ENCODE data around the gene CETN3.
"Not testable (repeated sequence)": the region's sequence is repeated elsewhere in the genome, so short reads cannot be mapped to it uniquely, and the experiment has no call there.

The CETN3 gene

GRCh38 chr5:90381213-90381929 lies 28.2 kb downstream of the CETN3 start:
- DNase-seq, result no peak

DNA sequence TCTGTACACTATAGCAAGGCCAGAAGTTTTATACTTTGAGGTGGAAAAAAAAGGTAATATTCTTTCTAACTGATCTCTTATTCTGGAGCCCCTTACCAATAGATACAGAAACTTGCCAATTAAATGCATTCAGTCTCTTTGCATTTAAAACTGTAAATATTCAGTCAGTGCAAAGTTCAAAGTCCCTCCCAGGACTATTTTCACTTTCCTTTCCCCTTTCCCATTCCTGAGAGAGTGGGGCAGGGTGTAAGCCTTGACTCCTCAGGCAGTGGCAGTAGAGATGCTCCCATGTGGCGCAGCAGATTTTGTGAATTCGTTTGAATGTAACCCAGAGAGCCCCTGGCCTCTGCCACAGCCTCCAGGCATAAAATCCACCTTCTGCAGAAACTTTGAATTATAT lies 29.9 kb downstream of the CETN3 start:
- no peak for DNase-seq

GRCh38 chr5:90378752-90379151 lies 30.8 kb downstream of the CETN3 start:
- DNase-seq, result no peak

- DNase-seq, result not testable (repeated sequence)
Measured at GRCh38 chr5:90371269-90371668, 38.3 kb downstream of the CETN3 start.

GRCh38 chr5:90368454-90369246 lies 40.9 kb downstream of the CETN3 start:
- no peak for DNase-seq

DNA sequence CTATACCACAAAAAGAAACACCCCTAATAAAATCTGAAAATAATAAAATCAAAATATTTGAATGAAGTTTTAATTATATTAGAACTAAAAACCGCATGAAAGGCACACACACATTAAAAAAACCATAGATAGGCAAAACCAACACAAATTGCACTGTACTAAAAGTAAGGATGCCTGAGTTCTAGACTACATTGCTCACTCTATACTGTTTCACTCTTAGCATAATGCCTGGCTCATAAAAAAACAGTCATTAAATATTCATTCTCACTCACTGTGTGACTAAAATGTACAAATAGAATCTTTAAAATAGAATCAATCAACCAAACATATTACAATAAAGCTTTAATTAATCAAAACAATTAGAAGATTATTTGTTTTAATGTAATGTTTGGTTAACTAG lies 41.7 kb downstream of the CETN3 start:
- DNase-seq, result no peak

- no peak for DNase-seq
Measured at GRCh38 chr5:90366948-90367347, 42.6 kb downstream of the CETN3 start.

GRCh38 chr5:90365328-90365727 lies 44.2 kb downstream of the CETN3 start:
- no peak for DNase-seq

DNA sequence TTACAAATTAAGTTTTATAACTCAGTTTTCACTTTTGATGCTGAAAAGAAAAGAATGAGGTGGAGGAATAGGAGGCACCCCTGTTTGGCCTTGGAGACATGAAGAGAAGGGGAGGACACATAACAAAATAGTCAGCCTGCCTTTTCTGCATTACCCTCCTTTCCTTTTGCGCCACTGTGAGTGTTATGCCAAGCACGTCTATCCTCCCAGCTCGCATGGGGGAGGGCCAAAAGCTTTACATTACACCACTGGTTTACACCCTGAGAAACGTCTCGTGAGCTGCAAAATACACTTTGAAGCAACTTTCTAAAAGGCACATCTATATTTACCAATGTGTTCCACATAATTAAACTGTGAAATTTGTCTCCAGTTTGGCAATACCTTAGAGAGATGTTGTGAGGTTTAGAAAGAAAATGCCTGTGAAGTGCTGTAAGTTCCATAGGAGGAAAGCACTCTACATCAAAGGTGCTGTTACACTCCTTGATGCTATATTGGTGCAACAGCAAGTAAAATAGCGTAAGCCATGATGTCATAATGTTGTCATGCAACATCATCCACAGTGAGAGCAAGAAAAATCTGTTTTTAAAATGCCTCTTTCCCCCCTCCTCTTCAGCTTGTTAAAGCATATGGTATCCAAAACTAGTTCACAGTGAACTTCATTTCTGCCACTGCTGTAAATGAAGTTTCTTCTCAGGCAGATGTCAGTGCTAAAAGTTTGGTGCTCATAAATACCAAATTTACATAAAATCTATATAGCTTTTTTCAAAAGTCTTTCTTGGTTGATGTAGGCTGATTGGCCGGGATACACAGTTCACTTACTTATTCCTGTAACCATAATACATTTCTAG lies 50.3 kb downstream of the CETN3 start:
- no peak for DNase-seq

DNA sequence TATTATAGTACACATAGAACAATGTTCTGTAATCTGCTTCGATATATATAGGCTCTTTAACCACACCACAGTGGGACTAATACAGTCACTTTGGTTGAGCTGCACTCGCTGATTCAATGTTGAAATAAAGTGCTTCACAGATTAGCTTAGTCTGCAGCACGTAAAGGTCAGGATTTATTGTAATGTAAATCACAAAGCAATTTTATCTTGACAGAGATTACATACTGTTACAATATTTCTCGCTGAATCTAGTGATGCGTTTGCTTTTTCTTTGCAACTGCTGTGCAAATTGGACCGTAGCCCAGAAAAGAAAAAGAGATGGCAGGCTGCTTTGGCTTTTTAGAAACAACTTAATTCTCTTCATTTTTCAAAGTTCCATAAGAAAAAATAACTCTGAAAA lies 52.9 kb downstream of the CETN3 start:
- no peak for DNase-seq

GRCh38 chr5:90356176-90356575 lies 53.4 kb downstream of the CETN3 start:
- DNase-seq, result no peak

- no peak for DNase-seq
Measured at GRCh38 chr5:90355635-90356034, 53.9 kb downstream of the CETN3 start.

DNA sequence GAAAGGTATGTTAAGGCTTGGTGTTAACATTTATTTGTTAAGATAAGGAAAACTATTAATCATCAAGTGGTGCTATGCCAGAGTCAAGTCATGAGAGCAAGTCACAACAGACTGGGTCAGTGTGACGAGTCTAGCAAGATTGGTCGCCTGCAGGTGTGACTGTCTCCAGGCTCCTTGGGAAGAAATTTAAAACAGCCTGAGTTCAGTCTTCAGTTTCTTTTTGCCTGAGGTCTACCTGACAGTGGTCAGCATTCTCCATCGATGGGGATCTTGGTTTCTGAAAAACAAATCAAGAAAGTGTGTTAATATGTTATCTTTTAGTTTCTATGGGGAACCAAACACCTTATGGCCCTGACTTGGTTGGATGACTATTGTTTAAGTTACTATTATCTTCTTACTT lies 56.3 kb downstream of the CETN3 start:
- no peak for DNase-seq

GRCh38 chr5:90351101-90351500 lies 58.5 kb downstream of the CETN3 start:
- no peak for DNase-seq

- no peak for DNase-seq
Measured at GRCh38 chr5:90347462-90347861, 62.1 kb downstream of the CETN3 start.

GRCh38 chr5:90345684-90346083 lies 63.9 kb downstream of the CETN3 start:
- no peak for DNase-seq

GRCh38 chr5:90344689-90345088 lies 64.9 kb downstream of the CETN3 start:
- DNase-seq, result no peak

- DNase-seq, result not testable (repeated sequence)
Measured at GRCh38 chr5:90343731-90344130, 65.8 kb downstream of the CETN3 start.

GRCh38 chr5:90342576-90342975 lies 67.0 kb downstream of the CETN3 start:
- no peak for DNase-seq

Measured in GOT3 (cell line).